HTR-8/SVneo (cell line): ENCODE measurements around the gene JMJD1C.

ENCODE experiments used
- DNase-seq: peaks from one replicate; pipeline ENCODE4 v3.0.0; 2011; ENCODE audit warnings: low spot score, mixed read lengths; ENCODE audit not compliant: insufficient read length
- FAIRE-seq: peaks from 2 replicates; lab custom pipeline; 2011; peaks lifted over from hg19 to GRCh38; lab: Jason Lieb, UNC

JMJD1C gene

DNA sequence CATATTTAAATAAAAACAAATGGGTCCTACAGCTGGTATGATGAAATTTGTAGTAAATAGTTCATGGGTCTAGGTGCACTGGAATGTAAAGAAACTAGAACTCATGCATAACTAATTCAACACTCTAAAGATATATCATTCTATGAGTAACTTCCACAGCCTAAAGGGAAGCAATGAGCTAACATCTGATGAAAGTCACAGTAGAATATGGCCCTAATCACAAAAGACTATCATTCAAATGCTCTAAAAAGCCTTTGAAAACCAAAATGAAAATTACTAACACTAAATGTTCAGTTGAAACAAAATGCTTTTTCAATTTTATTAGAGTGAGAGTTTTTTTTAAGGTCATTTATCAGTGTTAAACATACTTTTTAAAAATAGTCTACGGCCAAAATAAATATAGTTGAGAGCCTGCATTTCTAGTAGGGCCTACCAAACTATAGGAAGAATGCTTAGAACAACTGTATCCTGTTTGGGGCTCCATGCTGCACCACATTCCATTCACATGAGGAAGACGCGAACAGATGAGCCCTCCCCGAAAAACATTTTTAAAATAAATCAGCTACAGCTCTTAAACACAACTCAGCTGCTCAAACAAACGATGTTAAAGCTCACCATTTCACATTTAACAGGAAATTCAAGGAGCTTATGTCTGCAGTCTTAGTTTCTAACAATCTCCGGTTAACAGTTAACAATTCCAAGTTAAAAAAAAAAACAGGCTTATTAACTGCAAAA is 198.2 kb downstream of the JMJD1C start:
- DNase-seq (peak; percentile 15), FAIRE-seq (no peak)

DNA sequence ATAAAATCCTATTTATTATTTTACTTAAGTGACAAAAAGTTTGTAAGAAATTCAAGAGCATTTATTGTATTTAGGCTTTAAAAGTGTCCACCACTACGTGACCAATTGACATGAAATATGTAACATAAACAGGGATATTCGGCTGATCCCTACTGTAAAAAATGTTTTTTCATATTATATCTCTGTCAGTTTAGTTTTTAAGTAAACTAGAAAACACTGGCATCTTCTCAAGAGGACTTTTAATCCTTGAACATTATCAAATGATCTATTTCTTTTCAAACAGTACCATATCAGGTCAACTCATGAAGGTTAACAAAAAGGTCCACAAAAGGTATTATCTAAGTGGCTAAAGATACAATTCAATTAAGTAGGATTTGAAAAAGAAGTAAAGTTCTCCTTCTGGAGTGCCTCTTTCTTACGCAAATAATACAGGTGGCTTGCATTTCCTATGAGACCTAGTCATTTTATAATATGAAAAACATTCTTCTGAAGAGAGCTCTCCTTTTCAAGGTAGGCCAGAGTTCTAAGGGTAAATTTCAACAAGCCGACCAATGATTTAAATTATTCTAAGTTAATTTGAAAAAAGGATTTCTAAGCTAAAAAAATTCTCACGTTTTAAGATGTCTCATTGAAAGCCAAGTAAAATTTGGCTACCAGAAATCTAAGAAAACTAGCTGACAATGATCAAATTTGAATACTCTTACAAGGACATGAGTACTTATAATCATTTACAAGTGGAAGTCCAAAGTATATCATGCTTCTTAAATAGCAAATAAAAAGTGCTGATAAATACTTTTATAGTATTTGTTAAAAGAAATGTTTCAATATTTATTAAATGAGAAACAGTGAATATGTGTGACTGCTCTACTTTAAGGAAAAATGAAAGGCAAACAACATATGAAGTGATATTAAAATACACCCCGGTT is 199.1 kb downstream of the JMJD1C start:
- DNase-seq (no peak), FAIRE-seq (no peak)

DNA sequence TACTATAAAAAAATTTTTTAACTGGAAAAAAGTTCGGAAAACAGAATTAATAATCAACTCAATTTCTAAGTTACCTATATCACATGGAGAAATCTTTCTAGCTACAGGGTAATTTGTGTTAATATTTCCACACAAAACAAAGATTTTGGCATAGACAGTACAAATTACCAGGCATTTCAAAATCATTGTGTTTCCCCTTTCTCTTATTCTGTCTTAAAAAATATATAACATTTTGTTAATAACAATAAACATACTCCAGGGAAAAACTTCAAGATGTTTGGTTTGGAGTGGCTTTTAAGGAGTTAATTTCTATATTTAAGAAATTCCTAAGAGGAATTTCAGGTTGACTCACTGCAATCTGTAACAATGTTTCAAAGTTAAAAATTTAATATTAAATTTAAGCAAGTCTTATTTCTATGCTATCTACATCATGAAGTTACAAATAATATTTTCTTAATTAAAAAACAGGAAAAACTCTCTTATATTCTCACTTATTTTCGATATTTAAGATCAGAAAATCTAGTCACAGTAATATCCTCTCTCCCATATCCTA is 200.0 kb downstream of the JMJD1C start:
- FAIRE-seq (no peak), DNase-seq (no peak)

DNA sequence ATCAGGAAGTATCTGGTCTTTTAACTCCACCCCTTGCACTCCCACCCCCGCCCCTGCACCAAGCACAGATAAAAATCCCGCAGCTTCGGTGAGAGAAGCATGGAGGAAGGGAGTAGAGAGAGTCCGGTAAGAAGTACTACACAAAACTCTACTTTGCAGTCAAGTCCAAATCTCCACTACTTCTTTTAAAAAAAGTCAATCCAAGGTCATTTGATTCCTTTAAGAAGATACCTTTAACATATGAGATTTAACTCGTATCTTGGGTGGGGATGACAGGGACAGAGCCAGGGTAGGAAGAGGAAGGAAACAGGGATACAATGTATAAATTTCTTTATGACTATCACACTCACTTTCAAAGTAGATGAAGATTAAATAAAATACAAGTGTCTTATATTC is 200.6 kb downstream of the JMJD1C start:
- FAIRE-seq = no peak

DNA sequence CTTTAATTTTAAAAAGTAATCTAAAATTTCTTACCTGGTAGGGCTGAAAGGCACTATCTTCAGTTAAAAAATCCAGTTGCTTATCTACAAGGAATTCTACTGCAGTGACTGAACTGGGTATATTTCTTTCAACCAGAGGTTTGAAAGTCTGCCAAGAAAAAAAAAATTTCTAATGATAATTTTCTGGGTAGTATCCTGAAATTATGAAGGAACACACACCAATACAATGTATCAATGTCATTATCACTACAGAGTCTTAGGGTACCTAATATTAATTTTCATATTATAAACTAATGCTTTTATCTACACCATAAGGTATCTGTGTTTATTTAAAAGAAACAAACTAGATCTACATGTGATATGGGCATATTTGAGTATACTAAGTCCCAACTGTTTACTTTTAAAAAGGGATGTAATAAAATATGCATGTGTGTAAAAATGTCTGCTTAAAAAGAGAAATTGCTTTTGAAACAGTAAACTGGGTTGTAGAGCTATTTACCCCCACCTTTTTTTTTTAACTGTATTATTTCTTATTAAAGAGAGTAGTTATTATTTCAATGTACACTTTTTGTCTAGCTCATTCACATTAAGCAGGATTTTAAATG is 201.1 kb downstream of the JMJD1C start:
- DNase-seq (no peak), FAIRE-seq (no peak)

More for the DNA sequence above, 200.6 kb downstream of the JMJD1C start:
- peak; percentile 41 for DNase-seq

DNA sequence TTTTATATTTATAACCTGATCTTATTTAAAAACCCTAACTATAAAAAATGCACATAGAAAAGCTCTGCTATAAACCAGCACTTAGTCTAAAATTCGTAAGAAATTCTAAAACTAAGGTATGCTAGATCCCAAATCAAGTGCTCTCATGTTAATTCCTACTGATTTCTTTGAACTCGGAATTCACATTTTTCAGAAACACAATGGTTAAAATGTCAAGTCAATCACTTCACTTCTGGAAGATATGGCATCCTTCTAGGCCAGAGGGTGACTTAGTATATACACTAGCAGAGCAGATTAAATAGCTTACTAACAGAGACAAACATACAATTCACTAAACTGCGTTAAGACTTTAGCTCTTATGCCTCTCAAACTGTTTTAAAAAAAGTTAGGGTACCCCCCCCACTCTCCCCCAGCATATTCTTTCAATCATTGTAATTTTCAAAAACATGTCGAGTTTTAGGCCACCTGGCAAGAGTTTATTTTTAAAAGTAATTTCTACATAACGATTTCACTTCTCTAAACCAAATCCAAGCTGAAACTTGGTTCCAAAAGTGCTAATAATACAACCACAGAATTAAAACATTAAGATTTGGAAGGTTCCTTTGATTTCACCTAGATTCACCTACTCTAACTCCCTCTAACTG is 203.2 kb downstream of the JMJD1C start:
- no peak for FAIRE-seq
- DNase-seq = no peak

DNA sequence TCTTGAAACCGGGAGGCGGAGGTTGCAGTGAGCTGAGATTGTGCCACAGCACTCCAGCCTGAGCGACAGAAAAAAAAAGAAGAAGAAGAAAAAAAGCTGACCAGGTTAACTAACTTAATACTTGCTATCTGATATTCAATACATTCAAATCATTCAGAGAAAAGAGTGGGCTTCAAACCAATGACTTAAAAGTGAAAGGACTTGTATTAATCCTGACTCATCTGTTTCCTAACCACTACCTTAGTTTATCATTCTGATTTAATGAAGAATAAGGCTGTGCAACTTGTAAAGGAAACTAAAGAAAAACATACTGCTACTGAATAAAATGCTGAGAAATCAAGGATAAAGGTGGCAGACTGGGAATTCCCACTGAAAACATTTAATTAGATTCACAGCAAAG is 204.3 kb downstream of the JMJD1C start:
- FAIRE-seq (no peak), DNase-seq (no peak)

DNA sequence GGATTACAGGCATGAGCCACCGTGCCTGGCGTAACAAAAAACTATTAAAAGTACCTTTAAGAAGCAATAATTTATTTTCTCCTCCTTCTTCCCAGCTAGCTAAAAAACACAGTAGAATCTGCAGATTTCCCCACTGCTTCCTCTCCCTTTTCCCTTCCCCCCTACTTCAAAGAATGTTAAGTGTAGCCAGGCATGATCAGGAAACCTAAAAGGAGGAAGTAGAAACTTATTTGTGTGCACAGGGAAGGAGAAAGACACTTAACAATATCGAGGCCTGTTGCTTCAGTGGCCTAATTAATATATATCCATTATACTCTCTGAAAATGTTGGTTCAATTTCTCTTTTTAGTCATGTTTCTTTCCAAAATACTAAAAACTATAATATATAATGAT is 204.9 kb downstream of the JMJD1C start:
- FAIRE-seq (no peak), DNase-seq (no peak)

DNA sequence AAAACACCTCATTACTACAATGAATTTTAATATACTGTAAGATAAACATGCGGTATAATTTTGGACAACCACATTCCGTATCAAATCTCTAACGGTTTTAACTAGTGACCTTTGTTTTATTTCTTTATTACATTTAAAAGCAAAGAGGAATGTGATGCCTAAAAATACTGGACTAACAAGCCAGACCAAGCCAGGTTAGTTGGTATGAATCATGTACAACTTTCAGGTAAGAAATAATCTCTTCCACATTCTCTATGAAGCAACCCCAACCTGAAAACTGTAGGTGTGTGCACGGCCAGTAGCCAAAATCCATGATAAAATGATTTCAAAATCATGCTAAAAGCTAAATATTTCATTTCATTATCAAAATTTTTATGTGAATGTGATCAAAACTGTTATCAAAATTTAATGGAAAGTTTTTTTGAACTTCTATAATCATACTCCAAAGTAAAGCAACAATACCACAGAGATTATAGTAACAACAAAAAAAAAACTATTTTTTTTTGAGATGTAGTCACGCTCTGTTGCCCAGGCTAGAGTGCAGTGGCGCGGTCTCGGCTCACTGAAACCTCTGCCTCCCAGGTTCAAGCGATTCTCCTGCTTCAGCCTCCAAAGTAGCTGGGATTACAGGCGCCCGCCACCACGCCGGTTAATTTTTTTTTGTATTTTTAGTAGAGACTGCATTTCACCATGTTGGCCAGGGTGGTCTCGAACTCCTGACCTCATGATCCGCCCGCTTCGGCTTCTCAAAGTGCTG is 205.5 kb downstream of the JMJD1C start:
- no peak for DNase-seq
- no peak for FAIRE-seq

DNA sequence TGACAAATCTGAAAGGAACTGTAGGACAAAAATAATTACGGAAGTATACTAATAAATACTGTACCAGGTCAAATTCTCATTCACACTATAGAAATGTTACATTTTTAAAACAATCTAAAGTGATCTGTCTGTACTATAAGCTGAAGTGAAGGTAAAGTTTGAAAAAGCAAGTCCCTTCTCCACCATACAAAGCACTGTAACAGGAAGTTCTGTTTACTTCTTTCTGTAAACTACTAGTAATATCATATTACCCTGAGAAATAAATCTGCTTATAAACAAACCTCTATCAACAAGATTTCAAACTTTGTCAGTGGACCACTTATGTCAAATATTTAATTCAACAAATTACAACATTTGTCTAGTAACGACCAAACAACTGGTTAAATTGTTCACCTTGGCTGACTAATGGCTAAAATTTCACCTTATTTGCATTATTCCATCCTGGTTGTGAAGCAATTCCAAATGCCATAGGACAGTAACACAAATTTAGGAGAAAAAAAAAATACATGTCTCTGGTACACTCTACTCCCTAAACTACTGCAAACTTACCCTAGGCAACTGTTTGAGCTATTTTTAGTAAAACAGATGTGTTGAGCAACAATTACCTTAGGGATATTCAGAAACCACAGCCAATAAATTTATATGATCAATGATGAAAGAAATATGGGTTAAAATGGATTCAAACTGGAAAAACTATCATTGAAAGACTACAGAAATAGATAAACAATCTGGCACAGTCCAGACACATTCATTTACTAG is 206.7 kb downstream of the JMJD1C start:
- DNase-seq (no peak), FAIRE-seq (no peak)

DNA sequence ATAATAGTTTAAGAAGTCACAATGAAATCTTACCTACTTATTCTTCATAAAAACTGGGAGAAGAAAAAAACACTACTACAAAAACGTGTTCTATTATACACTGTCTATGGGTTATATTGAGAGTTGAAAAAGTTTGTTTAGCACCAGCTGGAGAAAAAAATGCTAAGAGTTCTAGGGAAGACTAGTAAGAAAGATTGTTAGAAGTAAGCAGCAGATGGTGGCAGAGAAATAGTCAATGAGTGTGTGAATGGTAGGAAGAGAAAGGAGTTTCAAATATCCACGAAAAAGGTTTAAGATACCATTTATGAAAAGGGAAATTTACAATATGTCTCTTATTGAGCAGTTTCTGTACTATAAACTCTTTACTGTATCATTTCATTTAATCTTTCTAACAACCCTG is 208.0 kb downstream of the JMJD1C start:
- no peak for FAIRE-seq

DNA sequence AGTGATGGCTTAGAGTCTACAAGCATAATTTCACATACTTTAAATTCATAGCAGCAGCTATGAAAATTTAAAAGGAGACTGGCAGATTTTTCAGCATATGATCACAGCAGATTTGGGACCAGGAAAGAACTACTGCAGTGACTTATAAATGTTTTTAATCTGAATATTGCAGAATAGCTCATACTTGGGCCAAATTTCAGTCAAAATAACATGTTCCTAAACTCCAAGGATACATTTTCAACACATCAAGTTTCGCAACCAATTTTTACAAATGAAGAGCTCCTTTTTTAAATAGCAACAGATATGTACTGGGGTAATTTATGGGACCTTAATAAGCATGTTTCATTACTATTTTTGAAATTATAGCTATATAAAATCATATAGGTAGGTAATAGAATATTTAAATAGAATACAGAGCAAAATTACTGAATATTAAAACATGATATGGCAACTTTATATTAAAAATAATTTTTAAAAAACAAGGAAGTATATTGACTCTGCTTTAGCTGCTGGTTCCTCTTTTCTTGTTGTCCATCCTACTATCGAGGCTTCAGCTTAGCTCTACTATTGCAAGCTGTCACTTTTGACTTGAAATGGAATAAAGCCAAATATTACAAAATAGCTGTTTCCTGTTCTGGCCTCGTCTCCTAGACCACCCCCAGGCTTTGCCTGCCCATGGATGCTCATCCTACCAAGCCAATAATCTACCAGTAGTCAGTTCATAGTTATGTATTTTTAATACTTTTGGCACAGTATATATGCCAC is 209.6 kb downstream of the JMJD1C start:
- FAIRE-seq (no peak), DNase-seq (no peak)

More for the DNA sequence above, 208.0 kb downstream of the JMJD1C start:
- no peak for DNase-seq

DNA sequence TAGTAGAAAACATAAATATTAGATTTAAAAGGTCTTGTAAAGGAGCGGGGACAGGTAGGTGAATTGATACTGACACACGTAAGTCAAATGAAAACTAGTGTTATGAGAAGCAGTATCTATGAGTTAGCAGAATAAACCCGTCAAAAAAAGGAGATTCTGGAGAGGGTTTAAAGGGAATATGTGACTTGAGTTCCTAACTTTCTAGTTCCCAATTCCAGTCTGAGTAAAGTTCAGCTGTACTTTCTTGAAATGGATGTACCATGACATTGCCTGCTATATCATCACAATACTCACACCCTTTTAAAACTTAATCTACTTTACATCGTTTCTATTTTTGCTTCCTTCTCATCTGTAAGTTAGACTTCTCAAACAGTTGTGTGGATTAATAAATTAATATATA is 210.5 kb downstream of the JMJD1C start:
- no peak for FAIRE-seq
- DNase-seq = no peak

DNA sequence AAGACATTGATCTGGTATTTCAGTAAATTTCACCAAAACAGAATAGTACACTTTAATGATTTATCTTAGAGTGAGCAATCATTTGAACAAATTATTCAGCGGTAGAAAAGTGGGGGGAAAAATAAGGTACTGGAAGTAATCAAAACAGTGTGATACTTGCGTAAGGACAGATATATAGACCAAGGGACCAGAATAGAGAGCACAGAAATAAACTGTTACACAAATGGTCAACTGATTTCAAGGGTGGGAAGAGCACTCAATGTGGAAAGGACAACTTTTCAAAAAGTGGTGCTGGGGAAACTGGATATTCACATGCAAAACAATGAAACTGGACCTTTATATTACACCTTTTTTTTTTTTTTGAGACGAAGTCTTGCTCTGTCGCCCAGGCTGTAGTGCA is 212.7 kb downstream of the JMJD1C start:
- no peak for FAIRE-seq
- DNase-seq = no peak

DNA sequence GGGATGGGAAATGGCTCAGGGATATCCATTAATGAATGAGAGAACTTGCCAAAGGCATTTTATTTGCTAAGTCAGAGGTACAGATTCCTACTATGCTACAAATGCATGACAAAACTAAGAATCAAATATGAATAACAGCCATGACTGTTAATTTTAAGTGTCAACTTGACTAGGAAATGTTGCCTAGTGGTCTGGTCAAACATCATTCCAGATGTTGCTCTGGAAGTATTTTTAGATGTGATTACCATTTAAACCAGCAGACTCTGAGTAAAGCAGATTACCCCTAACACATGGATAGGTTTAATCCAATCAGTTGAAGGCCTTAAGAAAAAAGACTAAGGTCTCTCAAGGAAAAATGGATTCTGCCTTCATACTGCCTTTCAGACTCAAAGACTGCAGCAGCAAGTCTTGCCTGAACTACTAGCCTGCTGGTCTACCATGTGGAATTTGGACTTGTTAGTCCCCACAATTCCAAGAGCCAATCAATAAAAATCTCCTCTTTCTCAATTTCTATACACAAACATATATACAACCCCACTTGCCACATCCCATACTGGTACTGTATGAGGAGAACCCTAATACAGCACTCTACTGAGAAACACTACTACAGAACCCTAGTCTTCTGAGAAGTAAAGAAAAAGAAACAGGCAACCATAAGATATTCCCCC is 213.5 kb downstream of the JMJD1C start:
- DNase-seq = no peak
- FAIRE-seq = no peak

DNA sequence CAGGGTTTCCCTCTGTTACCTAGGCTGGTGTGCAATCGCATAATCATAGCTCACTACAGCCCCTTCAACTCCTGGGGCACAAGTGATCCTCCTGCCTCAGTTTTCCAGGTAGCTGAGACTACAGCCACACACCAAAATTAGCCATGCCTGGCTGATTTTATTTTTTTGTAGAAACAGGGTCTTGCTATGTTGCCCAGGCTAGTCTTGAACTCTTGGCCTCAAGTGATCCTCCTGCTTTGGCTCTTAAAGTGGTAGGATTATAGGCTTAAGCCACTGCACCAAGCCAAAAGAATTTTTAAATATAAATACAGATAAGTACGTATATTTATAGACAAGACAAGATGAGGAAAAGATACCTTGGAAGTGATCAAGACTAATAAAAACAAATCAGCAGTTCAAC is 215.7 kb downstream of the JMJD1C start:
- FAIRE-seq (no peak), DNase-seq (no peak)

DNA sequence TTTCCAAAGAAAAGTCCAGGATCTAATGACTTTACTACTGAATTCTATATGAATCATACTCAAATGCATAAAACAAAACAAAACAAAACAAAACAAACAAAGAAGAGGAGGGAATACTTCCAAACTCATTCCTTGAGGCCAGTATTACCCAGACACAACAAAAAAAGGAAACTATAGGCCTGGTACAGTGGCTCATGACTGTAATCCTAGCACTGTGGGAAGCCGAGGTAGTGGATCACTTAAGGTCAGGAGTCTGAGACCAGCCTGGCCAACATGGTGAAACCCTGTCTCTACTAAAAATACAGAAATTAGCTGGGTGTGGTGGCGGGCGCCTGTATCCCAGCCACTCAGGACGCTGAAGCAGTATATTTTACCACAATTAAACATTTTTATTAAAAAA is 218.0 kb downstream of the JMJD1C start:
- FAIRE-seq (no peak), DNase-seq (no peak)

DNA sequence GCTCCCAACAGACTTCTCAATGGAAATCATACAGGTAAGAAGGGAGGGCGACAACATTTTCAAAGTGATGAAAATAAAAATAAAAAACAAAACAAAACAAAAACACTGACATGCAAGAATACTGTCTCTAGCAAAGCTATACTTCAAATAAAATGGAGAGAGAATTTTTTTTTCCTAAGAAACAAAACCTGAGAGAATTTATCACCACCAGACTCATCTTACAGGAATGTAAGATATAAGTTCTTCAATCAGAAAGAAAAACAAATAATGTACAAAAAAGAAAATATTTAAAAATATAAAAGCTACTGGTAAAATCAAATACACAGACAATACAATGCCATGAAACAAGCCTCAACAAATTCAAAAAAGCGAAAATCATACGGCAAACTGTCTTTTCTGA is 219.4 kb downstream of the JMJD1C start:
- FAIRE-seq = no peak
- DNase-seq = no peak
